Retinal pigment epithelial cell (primary cell): ENCODE results near the gene TADA3.

Source experiments
- DNase-seq: peaks from one replicate; pipeline ENCODE4 v3.0.0-alpha.2; 2010; ENCODE audit warnings: low read depth
- H3K4me3 ChIP-seq: 2 replicates; pipeline ENCODE4 v1.5.1; 2011; ENCODE audit warnings: mild to moderate bottlenecking, low read length, control low read depth, moderate library complexity
- TF ChIP-seq, protein P1 (sequence below): conservative IDR thresholded peaks from 2 replicates; pipeline ENCODE4 v1.5.1; 2011; ENCODE audit warnings: low read depth, low read length, control low read depth, inconsistent platforms

The TADA3 gene

DNA sequence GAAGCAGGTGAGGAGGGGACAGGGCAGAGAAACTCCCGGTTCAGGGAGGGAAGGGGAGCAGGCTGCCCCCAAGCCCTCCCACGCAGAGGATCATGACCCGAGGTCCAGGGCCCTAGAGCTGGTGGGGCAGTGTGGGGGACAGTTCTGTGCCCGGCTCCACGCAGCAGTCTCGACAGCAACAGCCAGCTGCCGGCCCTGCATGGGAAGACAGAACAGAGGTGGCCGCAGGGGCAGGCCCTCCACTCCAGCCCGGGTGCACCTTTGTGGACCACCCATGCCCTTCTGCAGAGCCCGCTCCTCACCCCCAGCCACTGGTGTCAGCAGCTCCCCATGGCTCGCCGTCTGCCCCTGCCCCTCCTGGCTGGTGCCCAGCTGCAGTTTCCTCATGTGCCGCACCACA lies 34.8 kb downstream of the TADA3 start:
- no peak for DNase-seq
- TF ChIP-seq, protein P1, sequence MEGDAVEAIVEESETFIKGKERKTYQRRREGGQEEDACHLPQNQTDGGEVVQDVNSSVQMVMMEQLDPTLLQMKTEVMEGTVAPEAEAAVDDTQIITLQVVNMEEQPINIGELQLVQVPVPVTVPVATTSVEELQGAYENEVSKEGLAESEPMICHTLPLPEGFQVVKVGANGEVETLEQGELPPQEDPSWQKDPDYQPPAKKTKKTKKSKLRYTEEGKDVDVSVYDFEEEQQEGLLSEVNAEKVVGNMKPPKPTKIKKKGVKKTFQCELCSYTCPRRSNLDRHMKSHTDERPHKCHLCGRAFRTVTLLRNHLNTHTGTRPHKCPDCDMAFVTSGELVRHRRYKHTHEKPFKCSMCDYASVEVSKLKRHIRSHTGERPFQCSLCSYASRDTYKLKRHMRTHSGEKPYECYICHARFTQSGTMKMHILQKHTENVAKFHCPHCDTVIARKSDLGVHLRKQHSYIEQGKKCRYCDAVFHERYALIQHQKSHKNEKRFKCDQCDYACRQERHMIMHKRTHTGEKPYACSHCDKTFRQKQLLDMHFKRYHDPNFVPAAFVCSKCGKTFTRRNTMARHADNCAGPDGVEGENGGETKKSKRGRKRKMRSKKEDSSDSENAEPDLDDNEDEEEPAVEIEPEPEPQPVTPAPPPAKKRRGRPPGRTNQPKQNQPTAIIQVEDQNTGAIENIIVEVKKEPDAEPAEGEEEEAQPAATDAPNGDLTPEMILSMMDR: no peak
- H3K4me3 ChIP-seq: no peak overlapping the region

DNA sequence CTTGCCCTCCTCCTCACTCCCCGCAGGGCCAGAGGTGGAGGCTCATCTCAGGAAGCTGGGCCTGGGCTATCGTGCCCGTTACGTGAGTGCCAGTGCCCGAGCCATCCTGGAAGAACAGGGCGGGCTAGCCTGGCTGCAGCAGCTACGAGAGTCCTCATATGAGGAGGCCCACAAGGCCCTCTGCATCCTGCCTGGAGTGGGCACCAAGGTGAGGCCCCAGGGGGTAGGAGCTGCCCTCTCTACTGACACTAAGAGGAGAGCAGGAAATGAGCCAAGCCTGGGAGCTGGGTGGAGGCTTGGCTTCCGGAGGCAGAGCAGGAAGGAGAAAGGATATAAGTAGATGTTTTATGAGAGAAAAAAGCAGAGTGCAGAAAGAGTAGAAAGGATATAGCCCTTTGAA lies 37.6 kb downstream of the TADA3 start:
- TF ChIP-seq, protein P1: no peak
- H3K4me3 ChIP-seq: no peak overlapping the region
- no peak for DNase-seq

DNA sequence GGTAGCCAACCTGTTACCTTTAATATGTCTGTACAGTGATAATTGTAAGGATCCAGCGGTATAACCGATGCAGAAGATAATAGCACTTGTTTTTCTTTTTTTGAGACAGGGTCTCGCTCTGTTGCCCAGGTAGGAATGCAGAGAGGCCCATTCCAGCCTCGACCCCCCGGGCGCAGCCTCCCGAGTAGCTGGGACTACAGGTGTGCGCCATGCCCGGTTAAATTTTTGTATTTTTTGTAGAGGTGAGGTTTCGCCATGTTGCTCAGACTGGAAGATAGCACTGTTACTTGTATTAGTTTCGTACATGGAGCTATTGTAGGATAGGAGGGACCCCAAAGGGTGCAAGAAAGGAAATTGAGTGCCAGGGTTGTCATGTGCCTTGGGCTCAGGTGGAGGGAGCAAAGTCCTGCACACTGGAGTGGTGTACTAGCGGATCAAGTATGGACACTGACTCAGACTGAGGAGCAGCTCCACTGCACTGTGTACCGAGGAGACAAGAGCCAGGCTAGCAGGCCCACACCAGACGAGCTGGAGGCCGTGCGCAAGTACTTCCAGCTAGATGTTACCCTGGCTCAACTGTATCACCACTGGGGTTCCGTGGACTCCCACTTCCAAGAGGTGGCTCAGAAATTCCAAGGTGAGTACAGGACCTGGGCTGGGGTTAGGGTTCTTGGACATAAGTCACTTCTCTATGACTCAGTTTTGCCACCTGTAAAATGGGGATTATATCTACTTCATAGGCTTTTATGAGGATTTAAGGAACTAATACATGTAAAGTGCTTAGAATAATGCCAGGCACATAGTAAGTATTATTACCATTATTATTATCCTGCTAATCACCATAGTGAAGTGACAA lies 41.5 kb downstream of the TADA3 start:
- TF ChIP-seq, protein P1: no peak

DNA sequence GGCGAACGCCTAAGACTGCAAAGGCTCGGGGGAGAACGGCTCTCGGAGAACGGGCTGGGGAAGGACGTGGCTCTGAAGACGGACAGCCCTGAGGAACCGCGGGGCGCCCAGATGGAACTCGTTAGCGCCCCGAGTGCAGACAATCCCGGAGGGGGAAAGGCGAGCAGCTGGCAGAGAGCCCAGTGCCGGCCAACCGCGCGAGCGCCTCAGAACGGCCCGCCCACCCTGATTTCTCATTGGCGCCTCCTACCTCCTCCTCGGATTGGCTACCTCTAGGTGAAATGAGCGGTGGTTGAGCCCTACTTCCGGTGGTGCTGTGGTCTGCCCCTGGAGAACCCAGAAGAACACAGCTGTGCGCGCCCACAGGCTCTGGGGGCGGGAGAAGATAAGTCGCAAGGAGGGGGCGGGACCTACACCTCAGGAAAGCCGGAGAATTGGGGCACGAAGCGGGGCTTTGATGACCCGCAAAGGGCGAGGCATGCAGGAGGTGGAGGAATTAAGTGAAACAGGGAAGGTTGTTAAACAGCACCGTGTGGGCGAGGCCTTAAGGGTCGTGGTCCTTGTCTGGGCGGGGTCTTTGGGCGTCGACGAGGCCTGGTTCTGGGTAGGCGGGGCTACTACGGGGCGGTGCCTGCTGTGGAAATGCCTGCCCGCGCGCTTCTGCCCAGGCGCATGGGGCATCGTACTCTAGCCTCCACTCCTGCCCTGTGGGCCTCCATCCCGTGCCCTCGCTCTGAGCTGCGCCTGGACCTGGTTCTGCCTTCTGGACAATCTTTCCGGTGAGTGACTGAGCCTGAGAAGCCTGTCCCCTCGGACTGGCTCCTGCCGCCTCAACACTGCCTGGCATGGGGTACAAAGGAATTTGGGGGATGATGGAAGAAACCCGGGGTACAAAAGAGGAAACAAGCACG lies 42.4 kb downstream of the TADA3 start, which contains the start of gene OGG1:
OGG1 (plus strand) TSS at position 308 of the 911 bp plus-strand sequence; CDS start at position 643, 335 bp downstream.
- peak within 1 kb of the TSS; percentile 79 for H3K4me3 ChIP-seq
- TF ChIP-seq, protein P1: no peak
- DNase-seq: peak; percentile 93

More for the DNA sequence above, 41.5 kb downstream of the TADA3 start:
- H3K4me3 ChIP-seq: peak overlapping the region; percentile 79
- DNase-seq: no peak

DNA sequence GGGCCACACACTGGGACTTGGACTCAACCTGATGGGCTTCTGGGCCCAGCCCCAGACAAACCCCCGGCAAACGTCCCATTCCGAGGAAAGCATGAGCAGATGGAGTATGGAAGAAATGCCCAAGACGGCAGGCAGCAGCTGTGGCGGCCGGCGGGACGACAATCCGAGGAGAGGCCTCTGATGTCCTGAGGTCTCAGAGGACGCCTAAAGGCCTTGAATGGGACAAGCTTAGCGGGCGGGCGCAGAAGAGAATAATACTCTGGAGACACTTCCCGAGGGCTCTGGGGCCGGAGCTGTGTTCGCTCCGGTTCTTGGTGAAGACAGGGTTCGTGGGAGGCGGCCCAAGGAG lies 43.0 kb downstream of the TADA3 start:
- TF ChIP-seq, protein P1: no peak

DNA sequence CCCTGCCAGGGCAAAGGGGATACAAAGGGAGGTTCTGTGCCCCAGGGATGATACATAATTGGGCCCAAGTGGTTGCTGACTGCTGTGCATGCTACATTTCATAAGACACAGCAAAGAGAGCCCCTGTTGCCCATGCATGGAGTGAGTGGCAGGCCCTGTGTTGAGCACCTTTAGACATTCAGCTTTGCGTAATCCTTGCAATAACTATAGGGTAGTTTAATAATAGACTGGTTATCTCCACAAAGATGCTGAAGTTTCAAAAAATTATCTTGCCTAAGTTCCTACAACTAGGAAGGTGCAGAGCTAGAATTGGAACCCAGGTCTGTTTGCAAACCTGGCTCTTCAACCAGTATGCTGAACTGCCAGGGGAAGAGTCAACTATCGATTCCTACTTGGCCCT lies 44.2 kb downstream of the TADA3 start:
- no peak for DNase-seq
- TF ChIP-seq, protein P1: no peak
- no peak overlapping the region for H3K4me3 ChIP-seq

More for the DNA sequence above, 43.0 kb downstream of the TADA3 start:
- H3K4me3 ChIP-seq: peak overlapping the region; percentile 79
- no peak for DNase-seq
